B cell (primary cell): ENCODE data around the gene TEX10. TPM values are rescaled to one million over a fixed set of nuclear protein-coding genes. Genes with fewer than 3 reads are reported as not detected.

Experiments
- ATAC-seq: fragments of 200-7000 bp; cut with Tn5 transposase; one replicate; pipeline ENCODE4 v1.10.0; 2021; ENCODE audit warnings: low read depth, mild to moderate bottlenecking, moderate number of reproducible peaks, moderate library complexity
- CTCF ChIA-PET: fragments of 350-600 bp; sonication (Branson Sonifier 250); formaldehyde crosslinking; loops from one replicate; lab custom pipeline; 2021; ENCODE audit warnings: antibody characterized with exemption, inconsistent platforms; lab: Charles Lee
- POLR2A ChIA-PET: fragments of 350-600 bp; sonication (Branson Sonifier 250); formaldehyde crosslinking; loops from one replicate; lab custom pipeline; 2021; ENCODE audit warnings: antibody characterized with exemption; lab: Charles Lee
- DNase-seq: peaks from one replicate; pipeline ENCODE4 v3.0.0; 2013
- H2AFZ ChIP-seq: 2 replicates; pipeline ENCODE4 v1.6.1; 2012; ENCODE audit warnings: mild to moderate bottlenecking, low read depth, low read length; ENCODE audit not compliant: insufficient read depth, poor library complexity, severe bottlenecking
- H3K27ac ChIP-seq, 2 donors: 1 replicate in 1 of 2; 2 replicates in 1 of 2; pipeline ENCODE4 v1.5.1; 2012 to 2013; ENCODE audit warnings: low read length in 2 of 2, mild to moderate bottlenecking in 2 of 2, moderate library complexity in 1 of 2
- H3K27me3 ChIP-seq, 4 experiments: fragments of 200-600 bp in 1 of 4; sonication (generic) in 1 of 4; replicated peaks in 1 of 4; 1 replicate in 2 of 4; 2 replicates in 2 of 4; pipeline versions ENCODE4 v1.6.1 to v1.7.0; 2013 to 2016; ENCODE audit warnings: low read length in 3 of 4, mild to moderate bottlenecking in 2 of 4, mixed read lengths in 1 of 4, moderate library complexity in 1 of 4; ENCODE audit not compliant: insufficient read depth in 4 of 4, control insufficient read depth in 3 of 4; ENCODE audit errors: control extremely low read depth in 1 of 4
- H3K36me3 ChIP-seq, 2 experiments: replicated peaks in 1 of 2; 1 replicate in 1 of 2; 2 replicates in 1 of 2; pipeline versions ENCODE4 v1.6.1 to v1.7.1; 2013; ENCODE audit warnings: low read length in 1 of 2; ENCODE audit not compliant: insufficient read depth in 2 of 2, control insufficient read depth in 1 of 2; ENCODE audit errors: control extremely low read depth in 1 of 2, extremely low read depth in 1 of 2
- H3K4me1 ChIP-seq, 2 donors: fragments of 200-600 bp in 1 of 2; sonication (generic) in 1 of 2; 1 replicate in 1 of 2; 2 replicates in 1 of 2; pipeline versions ENCODE4 v1.5.1 to v1.6.1; 2013 to 2017; ENCODE audit warnings: low read length in 2 of 2; ENCODE audit not compliant: control insufficient read depth in 2 of 2, insufficient read depth in 2 of 2
- H3K4me2 ChIP-seq: replicated peaks from 2 replicates; pipeline ENCODE3; 2012; ENCODE audit warnings: mild to moderate bottlenecking, low read depth, low read length; ENCODE audit not compliant: poor library complexity, severe bottlenecking
- H3K4me3 ChIP-seq, 5 experiments: fragments of 200-600 bp in 1 of 5; sonication (generic) in 1 of 5; 1 replicate in 3 of 5; 2 replicates in 2 of 5; pipeline versions ENCODE4 v1.5.1 to v1.7.0; 2011 to 2016; ENCODE audit warnings: low read length in 4 of 5, mild to moderate bottlenecking in 4 of 5, low read depth in 2 of 5, control low read depth in 1 of 5, moderate library complexity in 1 of 5; ENCODE audit not compliant: insufficient read depth in 1 of 5; ENCODE audit errors: control extremely low read depth in 1 of 5, extremely low read depth in 1 of 5
- H3K79me2 ChIP-seq: fragments of 200-600 bp; sonication (generic); one replicate; pipeline ENCODE4 v1.6.0; 2016; ENCODE audit warnings: low read length; ENCODE audit not compliant: control insufficient read depth, insufficient read depth
- H3K9ac ChIP-seq: fragments of 200-600 bp; sonication (generic); 2 replicates; pipeline ENCODE4 v1.6.1; 2017; ENCODE audit warnings: mild to moderate bottlenecking, low read length, moderate library complexity
- H3K9me3 ChIP-seq, 3 donors: one replicate each; pipeline versions ENCODE4 v1.6.1 to v1.7.1; 2013; ENCODE audit warnings: low read length in 2 of 3; ENCODE audit not compliant: control insufficient read depth in 2 of 3, insufficient read depth in 1 of 3; ENCODE audit errors: control extremely low read depth in 1 of 3
- H4K20me1 ChIP-seq: 2 replicates; pipeline ENCODE4 v1.6.0; 2012; ENCODE audit warnings: mild to moderate bottlenecking, low read length; ENCODE audit not compliant: insufficient read depth, control insufficient read depth, poor library complexity, severe bottlenecking
- H3K27ac Mint-ChIP-seq: one replicate; pipeline ENCODE4 v1.8.0; 2021; ENCODE audit warnings: mixed read lengths
- H3K27me3 Mint-ChIP-seq: one replicate; pipeline ENCODE4 v1.8.0; 2021; ENCODE audit warnings: mixed read lengths
- H3K4me1 Mint-ChIP-seq: one replicate; pipeline ENCODE4 v1.8.0; 2021; ENCODE audit warnings: mixed read lengths
- H3K4me3 Mint-ChIP-seq: one replicate; pipeline ENCODE4 v1.8.0; 2021; ENCODE audit warnings: mixed read lengths
- H3K9me3 Mint-ChIP-seq: one replicate; pipeline ENCODE4 v1.8.0; 2022; ENCODE audit warnings: mixed read lengths; ENCODE audit not compliant: insufficient read depth
- EZH2 ChIP-seq: IDR thresholded peaks from 2 replicates; pipeline ENCODE4 v1.6.1; 2012; ENCODE audit warnings: borderline replicate concordance, low read depth, mild to moderate bottlenecking, moderate library complexity, low read length; ENCODE audit not compliant: insufficient read depth, poor library complexity, severe bottlenecking
- WGBS: methylation state at CpG from one replicate; pipeline ENCODE4 v1.1.5; 2013; ENCODE audit warnings: missing lambda C conversion rate; ENCODE audit not compliant: insufficient coverage; 5-methylcytosine and 5-hydroxymethylcytosine counted together
- intact Hi-C: fragments of 100-400 bp; cut with micrococcal nuclease; formaldehyde crosslinking; loops from one replicate; pipeline ENCODE4 v1.10.0; 2022
- polyA plus RNA-seq: library from polyadenylated mRNA; depleted of rRNA; stranded (reverse); fragments of >200 nt; gene quantifications from 2 replicates; pipeline ENCODE4 v1.2.3, GENCODE V29; 2012
- total RNA-seq, 2 donors: library from RNA; stranded (reverse); fragments of 120-200 nt in 1 of 2; gene quantifications; 1 replicate in 1 of 2; 2 replicates in 1 of 2; pipeline versions ENCODE4 v1.2.3 to v1.2.4, GENCODE V29; 2013 to 2022
- TF ChIP-seq, protein P1 (sequence below): fragments of 200-600 bp; IDR thresholded peaks from one replicate; pipeline ENCODE4 v1.8.0; 2022; ENCODE audit warnings: antibody characterized with exemption, mild to moderate bottlenecking

Gene TEX10
- total and polyA plus RNA-seq, 2 donors (not counting 1 experiment from before 2014, with no cell fraction given), result 15.5 to 24.9 TPM

DNA sequence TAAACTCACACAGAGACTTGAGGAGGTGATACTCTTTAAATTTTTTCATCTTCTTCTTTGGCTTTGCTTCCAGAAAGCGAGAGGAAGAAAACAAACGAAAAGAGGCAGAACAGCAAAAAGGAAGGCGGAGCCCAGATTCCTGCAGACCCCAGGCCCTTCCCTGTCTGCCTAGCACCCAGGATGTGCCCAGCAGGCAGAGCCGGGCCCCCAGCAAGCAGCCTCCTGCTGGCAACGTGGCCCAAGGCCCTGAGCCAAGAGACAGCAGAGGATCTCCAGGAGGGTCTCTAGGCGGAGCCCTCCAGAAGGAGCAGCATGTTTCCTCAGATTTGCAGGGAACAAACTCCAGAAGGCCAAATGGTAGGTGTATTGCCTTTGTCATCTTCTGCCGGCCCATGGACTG, 68.5 kb downstream of the TEX10 start:
- Histone ChIP-seq H3K27ac (no peak overlapping the region), H3K36me3 (peaks cover 5 to 42% of the 10 kb centered on the region in 2 experiments), H3K9ac (no peak overlapping the region), H3K4me2 (no peak overlapping the region), H3K27me3 (no peaks in the 10 kb centered on the region), H3K9me3 (peaks cover 4 to 6% (median 6%) of the 10 kb centered on the region in 3 donors), H3K4me3 (no peak overlapping the region), H3K79me2 (no peaks in the 10 kb centered on the region), H2AFZ (no peak overlapping the region), H4K20me1 (no peaks in the 10 kb centered on the region), H3K4me1 (no peaks in the 10 kb centered on the region)
- POLR2A ChIA-PET, result no interaction called here
- Mint-ChIP-seq H3K27ac (no peak overlapping the region), H3K27me3 (no peaks in the 10 kb centered on the region), H3K4me1 (no peaks in the 10 kb centered on the region), H3K4me3 (no peak overlapping the region), H3K9me3 (peaks cover 7% of the 10 kb centered on the region)
- ATAC-seq, result no peak
- intact Hi-C loops, result no loop called here
- no peak for TF ChIP-seq EZH2
- TF ChIP-seq, protein P1, sequence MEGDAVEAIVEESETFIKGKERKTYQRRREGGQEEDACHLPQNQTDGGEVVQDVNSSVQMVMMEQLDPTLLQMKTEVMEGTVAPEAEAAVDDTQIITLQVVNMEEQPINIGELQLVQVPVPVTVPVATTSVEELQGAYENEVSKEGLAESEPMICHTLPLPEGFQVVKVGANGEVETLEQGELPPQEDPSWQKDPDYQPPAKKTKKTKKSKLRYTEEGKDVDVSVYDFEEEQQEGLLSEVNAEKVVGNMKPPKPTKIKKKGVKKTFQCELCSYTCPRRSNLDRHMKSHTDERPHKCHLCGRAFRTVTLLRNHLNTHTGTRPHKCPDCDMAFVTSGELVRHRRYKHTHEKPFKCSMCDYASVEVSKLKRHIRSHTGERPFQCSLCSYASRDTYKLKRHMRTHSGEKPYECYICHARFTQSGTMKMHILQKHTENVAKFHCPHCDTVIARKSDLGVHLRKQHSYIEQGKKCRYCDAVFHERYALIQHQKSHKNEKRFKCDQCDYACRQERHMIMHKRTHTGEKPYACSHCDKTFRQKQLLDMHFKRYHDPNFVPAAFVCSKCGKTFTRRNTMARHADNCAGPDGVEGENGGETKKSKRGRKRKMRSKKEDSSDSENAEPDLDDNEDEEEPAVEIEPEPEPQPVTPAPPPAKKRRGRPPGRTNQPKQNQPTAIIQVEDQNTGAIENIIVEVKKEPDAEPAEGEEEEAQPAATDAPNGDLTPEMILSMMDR, result no peak
- DNase-seq, result no peak
- CTCF ChIA-PET, result no interaction called here
- WGBS, result 95% methylated on average over 6 of the region's 7 CpGs

DNA sequence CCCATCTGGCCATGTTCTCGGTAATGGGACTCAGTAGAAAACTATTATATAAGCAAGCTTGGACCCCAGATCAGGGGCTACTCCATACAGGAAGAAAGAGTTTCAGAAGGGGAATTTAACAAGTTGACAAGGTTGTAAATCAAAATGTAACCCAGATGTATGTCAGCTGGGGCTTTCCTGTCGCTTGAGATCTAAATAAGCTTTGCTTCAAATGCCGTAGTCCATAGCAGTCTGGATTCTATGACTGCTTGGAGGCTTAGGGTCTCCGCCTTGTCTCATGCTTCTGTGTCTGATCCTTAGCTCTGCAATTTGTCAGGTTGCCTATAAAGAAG, 70.4 kb downstream of the TEX10 start:
- no peak overlapping the region for H3K27ac Mint-ChIP-seq
- WGBS, result 94% methylated on average over 3 of the region's 4 CpGs

More for the DNA sequence above, 70.4 kb downstream of the TEX10 start:
- Mint-ChIP-seq H3K9me3 (peaks cover 4% of the 10 kb centered on the region), H3K27me3 (no peaks in the 10 kb centered on the region), H3K4me1 (no peaks in the 10 kb centered on the region), H3K4me3 (no peak overlapping the region)
- intact Hi-C loops, result no loop called here
- H3K9me3 ChIP-seq, result peaks cover 3 to 6% (median 4%) of the 10 kb centered on the region in 3 donors
- no peaks in the 10 kb centered on the region for H3K4me1 ChIP-seq
- CTCF ChIA-PET, result no interaction called here
- no peaks in the 10 kb centered on the region for H3K27me3 ChIP-seq
- no peak overlapping the region for H3K9ac ChIP-seq
- no peak overlapping the region for H3K4me2 ChIP-seq
- DNase-seq, result no peak
- H3K27ac ChIP-seq, result no peak overlapping the region
- no peaks in the 10 kb centered on the region for H3K79me2 ChIP-seq
- POLR2A ChIA-PET, result no interaction called here
- ATAC-seq, result no peak
- peaks cover 5 to 38% of the 10 kb centered on the region in 2 experiments for H3K36me3 ChIP-seq
- TF ChIP-seq, protein P1, result no peak
- no peak for TF ChIP-seq EZH2
- H3K4me3 ChIP-seq, result no peak overlapping the region
- no peak overlapping the region for H2AFZ ChIP-seq
- no peaks in the 10 kb centered on the region for H4K20me1 ChIP-seq
